Measurements from ENCODE around the gene SUN2. TPM values are rescaled to one million over a fixed set of nuclear protein-coding genes. Genes with fewer than 3 reads are reported as not detected.

Gene SUN2
- total RNA-seq, 4 donors from 2014 or later: 118 to 285 (median 175) TPM

DNA sequence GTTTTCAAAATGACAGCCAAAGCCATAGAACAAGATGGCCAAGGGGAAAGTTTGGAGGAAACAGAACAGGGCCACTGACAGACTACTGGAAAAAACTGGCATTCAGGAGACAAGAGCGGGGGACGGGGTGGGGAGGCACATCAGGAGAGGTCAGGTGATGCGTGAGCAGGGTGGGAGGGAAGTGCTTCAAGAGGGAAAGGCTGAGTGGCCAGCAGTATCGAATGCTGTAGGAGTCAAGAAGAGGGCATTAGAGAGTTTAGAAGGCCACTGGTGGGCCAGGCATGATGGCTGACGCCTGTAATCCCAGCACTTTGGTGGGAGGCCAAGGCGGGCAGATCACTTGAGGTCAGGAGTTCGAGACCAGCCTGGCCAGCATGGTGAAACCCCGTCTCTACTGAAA, 41.9 kb downstream of the SUN2 start:
- intact Hi-C loops (cut with DNase I; ENCODE audit: low total_unique reads): no loop called here
- no peaks in the 10 kb centered on the region for H3K27me3 ChIP-seq
- H3K4me1 ChIP-seq: no peaks in the 10 kb centered on the region
- no peaks in the 10 kb centered on the region for H3K36me3 ChIP-seq
- H3K4me3 ChIP-seq: no peak overlapping the region
- DNase-seq: no peak
- H3K27ac ChIP-seq: peak overlapping the region in 1 of 2 donors; percentile 31
- no peaks in the 10 kb centered on the region for H3K9me3 ChIP-seq
- TF ChIP-seq, protein P1, sequence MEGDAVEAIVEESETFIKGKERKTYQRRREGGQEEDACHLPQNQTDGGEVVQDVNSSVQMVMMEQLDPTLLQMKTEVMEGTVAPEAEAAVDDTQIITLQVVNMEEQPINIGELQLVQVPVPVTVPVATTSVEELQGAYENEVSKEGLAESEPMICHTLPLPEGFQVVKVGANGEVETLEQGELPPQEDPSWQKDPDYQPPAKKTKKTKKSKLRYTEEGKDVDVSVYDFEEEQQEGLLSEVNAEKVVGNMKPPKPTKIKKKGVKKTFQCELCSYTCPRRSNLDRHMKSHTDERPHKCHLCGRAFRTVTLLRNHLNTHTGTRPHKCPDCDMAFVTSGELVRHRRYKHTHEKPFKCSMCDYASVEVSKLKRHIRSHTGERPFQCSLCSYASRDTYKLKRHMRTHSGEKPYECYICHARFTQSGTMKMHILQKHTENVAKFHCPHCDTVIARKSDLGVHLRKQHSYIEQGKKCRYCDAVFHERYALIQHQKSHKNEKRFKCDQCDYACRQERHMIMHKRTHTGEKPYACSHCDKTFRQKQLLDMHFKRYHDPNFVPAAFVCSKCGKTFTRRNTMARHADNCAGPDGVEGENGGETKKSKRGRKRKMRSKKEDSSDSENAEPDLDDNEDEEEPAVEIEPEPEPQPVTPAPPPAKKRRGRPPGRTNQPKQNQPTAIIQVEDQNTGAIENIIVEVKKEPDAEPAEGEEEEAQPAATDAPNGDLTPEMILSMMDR (IDR thresholded peaks at IDR 0.05): no peak

DNA sequence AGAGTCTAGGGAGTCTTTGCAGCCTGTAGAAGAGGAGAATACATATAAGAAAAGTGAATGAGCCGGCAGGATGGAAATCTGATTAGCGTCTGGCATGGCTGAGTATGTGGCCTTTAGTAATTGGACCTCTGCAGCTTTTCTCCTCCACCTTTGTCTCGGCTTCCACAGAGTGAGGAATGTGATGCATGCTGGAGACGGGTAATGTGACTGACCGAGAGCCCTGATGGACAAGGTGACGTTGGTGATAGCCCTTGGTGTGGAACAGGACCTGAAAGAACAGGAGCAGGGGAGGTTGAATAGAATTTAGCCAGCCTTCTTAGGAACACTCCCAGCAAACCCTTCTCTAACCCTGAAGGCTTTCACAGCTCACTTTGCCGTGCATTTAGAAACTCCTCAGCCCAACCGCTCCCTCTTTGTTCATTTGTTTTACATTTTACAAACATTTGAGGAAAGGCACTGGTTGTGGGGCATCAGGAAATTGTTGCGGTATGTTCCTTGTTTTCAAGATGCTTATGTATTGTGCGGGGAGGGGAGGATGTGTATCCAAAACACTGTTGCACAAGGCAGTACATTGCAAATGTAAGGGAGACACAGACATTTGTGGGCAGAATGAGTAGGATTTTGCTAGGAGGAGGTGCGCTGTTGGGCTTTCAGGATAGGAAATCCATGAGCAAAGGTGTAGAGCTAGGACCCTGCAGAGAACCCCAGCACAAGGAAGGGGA, 43.2 kb downstream of the SUN2 start:
- no peaks in the 10 kb centered on the region for H3K27me3 ChIP-seq
- H3K27ac ChIP-seq: no peak overlapping the region
- no peak overlapping the region for H3K4me3 ChIP-seq
- intact Hi-C loops (cut with DNase I; ENCODE audit: low total_unique reads): no loop called here
- H3K36me3 ChIP-seq: no peaks in the 10 kb centered on the region
- no peak for DNase-seq
- H3K9me3 ChIP-seq: no peaks in the 10 kb centered on the region
- TF ChIP-seq, protein P1 (IDR thresholded peaks at IDR 0.05): no peak
- no peak for TF ChIP-seq POLR2A (IDR thresholded peaks at IDR 0.05)
- H3K4me1 ChIP-seq: no peaks in the 10 kb centered on the region

DNA sequence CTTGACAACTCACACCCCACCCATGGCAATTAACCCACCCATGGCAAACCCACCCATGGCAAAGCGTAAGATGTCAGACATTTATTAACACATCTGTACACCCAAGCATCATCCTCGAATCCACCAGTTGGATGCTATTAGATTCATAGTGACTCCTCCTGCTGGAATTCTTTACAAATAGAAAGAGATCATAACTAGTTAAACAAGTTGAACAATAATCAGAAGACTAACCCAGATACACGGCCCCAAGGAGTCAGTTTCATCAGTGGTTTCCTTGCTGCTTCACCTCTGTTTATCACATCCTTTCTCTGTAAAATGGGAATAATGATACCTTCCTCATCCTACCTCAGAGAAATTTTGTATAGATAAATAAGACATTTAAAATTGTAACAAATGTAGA, 44.9 kb downstream of the SUN2 start:
- intact Hi-C loops (cut with DNase I; ENCODE audit: low total_unique reads): no loop called here
- Histone ChIP-seq H3K27ac (no peak overlapping the region), H3K36me3 (no peaks in the 10 kb centered on the region), H3K27me3 (no peaks in the 10 kb centered on the region), H3K4me3 (no peak overlapping the region), H3K4me1 (no peaks in the 10 kb centered on the region), H3K9me3 (no peaks in the 10 kb centered on the region)
- DNase-seq: no peak
- TF ChIP-seq POLR2A (IDR thresholded peaks at IDR 0.05): no peak
- TF ChIP-seq, protein P1 (IDR thresholded peaks at IDR 0.05): no peak

DNA sequence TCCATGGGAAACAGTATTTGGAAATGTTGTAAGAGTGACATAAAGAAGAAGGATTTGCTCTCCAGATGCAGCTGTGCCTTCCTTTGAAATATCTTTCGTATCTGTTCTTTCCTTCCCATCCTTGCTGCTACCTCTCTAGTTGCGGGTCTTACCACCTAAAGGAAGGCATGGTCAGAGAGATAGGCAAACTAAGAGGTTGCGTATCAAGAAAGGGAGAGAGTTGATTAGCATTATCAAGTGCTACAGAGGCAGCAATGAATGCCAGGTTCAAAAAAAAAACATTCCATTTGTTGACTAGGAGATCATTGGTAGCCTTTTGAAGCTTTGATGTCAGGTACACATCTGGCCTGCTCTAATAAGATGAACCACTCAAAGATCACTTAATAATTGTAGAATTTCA, 45.4 kb downstream of the SUN2 start:
- Histone ChIP-seq H3K27ac (no peak overlapping the region), H3K36me3 (no peaks in the 10 kb centered on the region), H3K27me3 (no peaks in the 10 kb centered on the region), H3K4me3 (no peak overlapping the region), H3K4me1 (no peaks in the 10 kb centered on the region), H3K9me3 (no peaks in the 10 kb centered on the region)
- intact Hi-C loops (cut with DNase I; ENCODE audit: low total_unique reads): no loop called here
- no peak for DNase-seq
- TF ChIP-seq POLR2A (IDR thresholded peaks at IDR 0.05): no peak
- TF ChIP-seq, protein P1 (IDR thresholded peaks at IDR 0.05): no peak

DNA sequence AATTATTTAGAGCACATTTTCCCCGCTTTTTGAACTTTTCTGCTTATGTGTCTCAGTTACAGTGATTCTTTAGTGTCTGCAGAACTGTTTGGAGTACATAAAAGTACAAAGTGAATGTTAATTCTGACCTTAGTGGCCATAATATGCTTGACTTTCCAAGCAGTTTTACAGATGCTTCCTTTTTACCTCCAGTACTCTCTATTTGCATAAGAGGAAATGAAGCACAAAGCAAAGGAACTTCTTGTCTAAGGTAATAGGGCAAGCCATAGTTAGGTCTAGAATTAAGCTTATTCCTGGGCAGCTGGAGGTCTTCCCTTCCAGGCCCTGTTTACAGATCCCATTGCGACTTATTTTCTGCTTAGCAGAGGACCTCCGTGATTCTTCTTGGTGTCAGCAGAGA, 46.5 kb downstream of the SUN2 start:
- DNase-seq: no peak
- Histone ChIP-seq H3K36me3 (no peaks in the 10 kb centered on the region), H3K4me1 (no peaks in the 10 kb centered on the region), H3K27me3 (no peaks in the 10 kb centered on the region), H3K27ac (no peak overlapping the region), H3K9me3 (no peaks in the 10 kb centered on the region), H3K4me3 (no peak overlapping the region)
- TF ChIP-seq POLR2A (IDR thresholded peaks at IDR 0.05): no peak
- TF ChIP-seq, protein P1 (IDR thresholded peaks at IDR 0.05): no peak
- intact Hi-C loops (cut with DNase I; ENCODE audit: low total_unique reads): no loop called here

All from uterus (tissue), 4 donors.